Sigmoid colon (tissue), 7 donors: ENCODE measurements around the gene SCML2. TPM values are rescaled to one million over a fixed set of nuclear protein-coding genes. Genes with fewer than 3 reads are reported as not detected.

Experiments
- DNase-seq: peaks from one replicate; pipeline ENCODE4 v3.0.0-alpha.2; 2019
- H3K27ac ChIP-seq, 4 donors: fragments of 200-600 bp; sonication (generic); one replicate each; pipeline ENCODE4 v1.5.1; 2016 to 2019; ENCODE audit warnings: mild to moderate bottlenecking in 1 of 4
- H3K27me3 ChIP-seq, 3 donors: fragments of 200-600 bp; sonication (generic); one replicate each; pipeline ENCODE4 v1.5.1; 2019; ENCODE audit warnings: mild to moderate bottlenecking in 1 of 3
- H3K36me3 ChIP-seq, 4 donors: fragments of 200-600 bp; sonication (generic); one replicate each; pipeline ENCODE4 v1.5.1; 2016 to 2019
- H3K4me1 ChIP-seq, 4 donors: fragments of 200-600 bp; sonication (generic); one replicate each; pipeline ENCODE4 v1.5.1; 2017 to 2019
- H3K4me3 ChIP-seq, 4 donors: fragments of 200-600 bp; sonication (generic); one replicate each; pipeline ENCODE4 v1.5.1; 2017 to 2019; ENCODE audit warnings: mild to moderate bottlenecking in 2 of 4, moderate library complexity in 1 of 4
- H3K9me3 ChIP-seq, 4 donors: fragments of 200-600 bp in 3 of 4; sonication (generic) in 3 of 4; one replicate each; pipeline versions ENCODE4 v1.5.1 to v1.6.1; 2013 to 2019
- CTCF ChIP-seq, 4 experiments: fragments of 450-650 bp in 3 of 4; fragments of 200-600 bp in 1 of 4; IDR thresholded peaks; one replicate each; pipeline ENCODE4 v1.5.1; 2016 to 2019; ENCODE audit warnings: antibody characterized with exemption in 4 of 4, mild to moderate bottlenecking in 3 of 4, moderate library complexity in 2 of 4
- EP300 ChIP-seq, 4 donors: sonication (generic); formaldehyde crosslinking; IDR thresholded peaks; one replicate each; pipeline ENCODE4 v1.6.1; 2017; ENCODE audit warnings: antibody characterized with exemption in 4 of 4
- POLR2A ChIP-seq, 2 donors: fragments of 450-650 bp; IDR thresholded peaks; one replicate each; pipeline ENCODE4 v1.6.1; 2016; ENCODE audit warnings: antibody characterized with exemption in 2 of 2, mild to moderate bottlenecking in 2 of 2, moderate library complexity in 2 of 2
- POLR2AphosphoS5 ChIP-seq, 4 donors: sonication (generic); formaldehyde crosslinking; IDR thresholded peaks; one replicate each; pipeline ENCODE4 v1.6.1; 2017; ENCODE audit warnings: antibody characterized with exemption in 4 of 4
- WGBS, 2 donors: extraction: QIAGEN DNeasy Blood & Tissue Kit; methylation state at CpG; one replicate each; pipeline ENCODE4 v1.1.7; 2013; 5-methylcytosine and 5-hydroxymethylcytosine counted together
- intact Hi-C: fragments of 100-400 bp; cut with DNase I; formaldehyde crosslinking; loops from one replicate; pipeline ENCODE4 v1.15.1; 2023
- polyA plus RNA-seq, 3 donors: library from polyadenylated mRNA; stranded (reverse); fragments of 200-250 nt; gene quantifications; one replicate each; pipeline ENCODE4 v1.2.3, GENCODE V29; 2013
- small RNA-seq, 3 donors: library from RNA; depleted of rRNA; stranded (forward); fragments of <200 nt; gene quantifications; one replicate each; pipeline ENCODE3, GENCODE V24; 2016
- total RNA-seq, 4 donors: library from RNA; depleted of rRNA; stranded (reverse); fragments of >200 nt; gene quantifications; one replicate each; pipeline ENCODE4 v1.1.0, GENCODE V29; 2016
- donor health status: healthy with polysubstance abuse.
- donor health status: Bipolar disorder and iron deficiency.
- donor health status: healthy.

The SCML2 gene
- total and polyA plus RNA-seq, 7 donors, result 0.60 to 5.6 (median 1.9) TPM

GRCh38 chrX:18206657-18207056 lies 147.8 kb downstream of the SCML2 start:
- Histone ChIP-seq H3K36me3 (no peaks in the 10 kb centered on the region), H3K27ac (no peak overlapping the region), H3K9me3 (no peaks in the 10 kb centered on the region), H3K4me1 (no peaks in the 10 kb centered on the region), H3K4me3 (no peak overlapping the region), H3K27me3 (no peaks in the 10 kb centered on the region)
- WGBS, 2 donors, result 90% methylated on average over 8 of the region's 8 CpGs
- intact Hi-C loops, result no loop called here
- DNase-seq, result no peak
- TF ChIP-seq POLR2AphosphoS5 (IDR thresholded peaks at IDR 0.05) (no peak), EP300 (IDR thresholded peaks at IDR 0.05) (no peak), POLR2A (IDR thresholded peaks at IDR 0.05) (no peak), CTCF (IDR thresholded peaks at IDR 0.05) (no peak)

- Histone ChIP-seq H3K36me3 (no peaks in the 10 kb centered on the region), H3K4me1 (no peaks in the 10 kb centered on the region), H3K27ac (no peak overlapping the region), H3K4me3 (no peak overlapping the region), H3K27me3 (no peaks in the 10 kb centered on the region), H3K9me3 (no peaks in the 10 kb centered on the region)
- WGBS, 2 donors, result 85 to 90% methylated on average over 5 of the region's 5 CpGs
- intact Hi-C loops, result no loop called here
- TF ChIP-seq POLR2AphosphoS5 (IDR thresholded peaks at IDR 0.05) (no peak), POLR2A (IDR thresholded peaks at IDR 0.05) (no peak), EP300 (IDR thresholded peaks at IDR 0.05) (no peak), CTCF (IDR thresholded peaks at IDR 0.05) (no peak)
- DNase-seq, result no peak
Measured at GRCh38 chrX:18203631-18204030, 150.9 kb downstream of the SCML2 start.

GRCh38 chrX:18194688-18195087 lies 159.8 kb downstream of the SCML2 start:
- Histone ChIP-seq H3K27ac (no peak overlapping the region), H3K9me3 (no peaks in the 10 kb centered on the region), H3K4me1 (no peaks in the 10 kb centered on the region), H3K36me3 (no peaks in the 10 kb centered on the region), H3K4me3 (no peak overlapping the region), H3K27me3 (no peaks in the 10 kb centered on the region)
- intact Hi-C loops, result no loop called here
- no peak for DNase-seq
- no peak for TF ChIP-seq POLR2AphosphoS5 (IDR thresholded peaks at IDR 0.05)
- TF ChIP-seq POLR2A (IDR thresholded peaks at IDR 0.05), result no peak
- TF ChIP-seq CTCF (IDR thresholded peaks at IDR 0.05), result no peak
- no peak for TF ChIP-seq EP300 (IDR thresholded peaks at IDR 0.05)
- 74 to 88% methylated on average over 1 of the region's 1 CpG for whole genome bisulfite sequencing, 2 donors

Small RNAs within 50 kb of the gene (small RNA-seq; reads per million reads assigned to genes)
- gene RF00019 (0 reads per million in 3 donors), gene TMSB10P2 (0 to 0.07 (median 0) reads per million in 3 donors)

Other genes starting within 250 kb of the SCML2 start
- gene BEND2, start 133.8 kb downstream of the SCML2 start, total RNA-seq, result not detected
- not detected for gene BEND2, start 133.8 kb downstream of the SCML2 start, polyA plus RNA-seq
- 1 to 10 TPM; 5.2 to 8.9 (median 5.3) TPM for gene CDKL5, start 70.9 kb upstream of the SCML2 start, total RNA-seq
- 1 to 10 TPM in 1 of 3 donors, under 1 TPM in 2; 0.46 to 1.0 (median 0.60) TPM for gene CDKL5, start 70.9 kb upstream of the SCML2 start, polyA plus RNA-seq